ENCODE measurements around the gene UBE2I.

The UBE2I gene

GRCh38 chr16:1344499-1344898, 35.1 kb downstream of the UBE2I start:
- no peak for DNase-seq

DNA sequence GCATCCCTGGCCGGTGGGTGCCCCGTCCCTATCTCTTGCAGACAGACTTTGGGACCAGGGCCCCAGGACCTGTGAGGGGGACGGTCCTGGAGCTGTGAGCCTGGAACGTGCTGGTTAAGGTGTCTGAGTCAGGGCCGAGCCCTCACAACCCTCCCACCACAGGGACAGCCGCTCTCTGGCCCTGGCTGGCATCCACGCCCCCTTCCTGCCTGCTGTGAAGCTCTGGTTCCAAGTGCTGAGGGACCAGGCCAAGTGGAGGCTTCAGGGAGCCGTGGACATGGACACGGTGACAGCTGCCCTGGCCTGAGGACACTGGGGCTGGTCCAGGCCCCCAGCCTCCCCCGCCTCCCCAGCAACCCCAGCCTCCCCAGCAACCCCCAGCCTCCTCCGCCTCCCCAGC, 35.7 kb downstream of the UBE2I start:
- peak; percentile 21 for DNase-seq

DNA sequence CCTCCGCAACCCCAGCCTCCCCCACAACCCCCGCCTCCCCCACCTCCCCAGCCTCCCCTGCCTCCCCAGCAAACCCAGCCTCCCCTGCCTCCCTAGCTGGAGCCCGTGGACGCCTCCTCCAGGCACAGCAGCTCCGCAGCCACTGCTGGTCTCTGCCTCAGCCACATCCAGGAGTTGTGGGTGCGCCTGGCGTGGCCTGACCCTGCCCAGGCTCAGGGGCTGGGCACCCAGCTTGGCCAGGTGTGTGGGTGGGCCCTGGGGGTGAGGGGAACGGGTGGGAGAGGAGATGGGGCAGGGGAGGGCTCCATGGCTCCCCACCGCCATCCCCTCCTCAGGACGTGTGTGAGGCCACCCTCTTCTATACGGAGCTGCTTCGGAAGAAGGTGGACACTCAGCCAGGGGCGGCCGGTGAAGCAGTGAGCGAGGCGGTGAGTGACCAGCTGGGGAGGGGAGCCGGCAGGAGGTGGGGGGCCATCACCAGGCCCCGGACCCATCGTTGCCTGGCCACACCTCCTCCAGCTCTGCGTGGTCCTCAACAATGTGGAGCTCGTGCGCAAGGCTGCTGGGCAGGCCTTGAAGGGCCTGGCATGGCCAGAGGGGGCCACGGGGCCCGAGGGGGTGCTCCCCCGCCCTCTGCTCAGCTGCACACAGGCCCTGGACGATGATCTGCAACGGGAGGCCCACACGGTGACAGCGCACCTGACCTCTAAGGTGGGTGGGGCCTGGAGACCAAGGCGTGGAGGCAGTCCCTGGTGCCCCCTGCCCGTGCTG, 36.4 kb downstream of the UBE2I start:
- DNase-seq: no peak

DNA sequence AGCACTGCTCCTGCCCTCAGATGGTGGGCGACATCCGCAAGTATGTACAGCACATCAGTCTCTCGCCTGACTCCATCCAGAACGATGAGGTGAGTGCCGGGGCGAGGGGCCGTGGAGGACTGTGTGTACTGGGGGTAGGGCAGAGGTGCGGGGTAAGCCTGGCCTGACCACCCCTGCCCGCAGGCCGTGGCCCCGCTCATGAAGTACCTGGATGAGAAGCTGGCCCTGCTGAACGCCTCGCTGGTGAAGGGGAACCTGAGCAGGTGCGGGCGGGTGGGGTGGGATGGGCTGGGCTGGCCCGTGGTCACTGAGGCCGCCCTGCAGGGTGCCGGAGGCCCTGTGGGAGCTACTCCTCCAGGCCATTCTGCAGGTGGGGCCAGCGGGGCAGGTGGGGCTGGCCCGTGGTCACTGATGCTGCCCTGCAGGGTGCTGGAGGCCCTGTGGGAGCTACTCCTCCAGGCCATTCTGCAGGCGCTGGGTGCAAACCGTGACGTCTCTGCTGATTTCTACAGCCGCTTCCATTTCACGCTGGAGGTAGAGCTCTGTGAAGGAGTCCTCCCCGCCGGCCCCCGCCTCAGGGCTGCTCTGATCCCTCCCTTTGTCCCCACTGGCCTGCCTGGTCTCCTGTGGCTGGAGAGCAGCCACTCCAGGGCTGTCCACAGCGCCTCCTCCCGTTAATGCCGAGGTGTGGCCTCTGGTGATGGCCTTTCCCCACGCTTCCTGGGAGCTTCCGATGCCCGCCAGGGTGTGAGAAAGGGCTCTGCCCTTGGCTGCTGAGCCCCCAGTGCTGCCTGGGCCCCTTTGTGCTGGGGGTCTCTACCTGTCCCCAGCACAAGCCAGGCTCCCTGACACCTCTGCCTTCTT, 37.2 kb downstream of the UBE2I start:
- peak; percentile 49 for DNase-seq

DNA sequence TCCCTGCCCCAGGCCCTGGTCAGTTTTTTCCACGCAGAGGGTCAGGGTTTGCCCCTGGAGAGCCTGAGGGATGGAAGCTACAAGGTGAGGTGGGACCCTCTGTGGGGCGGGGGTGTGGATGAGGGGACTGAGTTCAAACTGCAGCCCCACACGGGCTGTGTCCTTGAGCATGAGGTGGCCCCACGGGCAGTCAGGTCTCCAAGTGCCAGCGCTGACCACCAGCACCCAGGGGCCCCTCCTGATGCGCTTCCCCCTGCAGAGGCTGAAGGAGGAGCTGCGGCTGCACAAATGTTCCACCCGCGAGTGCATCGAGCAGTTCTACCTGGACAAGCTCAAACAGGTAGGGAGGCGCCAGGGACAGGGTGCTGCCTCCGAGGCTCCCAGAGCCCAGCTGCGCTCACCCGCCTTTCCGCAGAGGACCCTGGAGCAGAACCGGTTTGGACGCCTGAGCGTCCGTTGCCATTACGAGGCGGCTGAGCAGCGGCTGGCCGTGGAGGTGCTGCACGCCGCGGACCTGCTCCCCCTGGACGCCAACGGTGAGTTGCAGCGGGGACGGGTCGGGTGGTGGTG, 37.9 kb downstream of the UBE2I start:
- no peak for DNase-seq

GRCh38 chr16:1347962-1348361, 38.5 kb downstream of the UBE2I start:
- no peak for DNase-seq

DNA sequence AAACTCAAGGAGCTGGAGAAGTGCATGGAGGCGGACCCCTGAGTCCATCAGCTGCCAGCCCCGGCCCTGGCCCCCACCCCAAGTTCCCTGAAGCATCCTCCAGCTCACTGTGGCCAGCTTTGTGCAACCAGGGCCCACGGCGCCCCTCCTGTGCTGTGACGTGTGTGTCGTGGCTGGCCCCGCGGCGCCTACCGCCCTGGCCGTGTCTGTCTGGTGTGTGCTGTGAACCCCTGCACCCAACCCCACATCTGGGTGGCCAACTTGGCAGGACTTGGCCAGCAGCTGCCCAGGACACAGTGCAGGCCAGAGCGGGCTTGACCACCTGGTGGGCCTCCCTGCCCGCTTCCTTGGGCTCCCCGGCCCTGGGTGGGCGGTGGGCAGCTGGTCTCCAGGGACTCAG, 39.0 kb downstream of the UBE2I start:
- DNase-seq: no peak

GRCh38 chr16:1348926-1349325, 39.5 kb downstream of the UBE2I start:
- DNase-seq: no peak

- DNase-seq: no peak
Observed at GRCh38 chr16:1349351-1349750, 39.9 kb downstream of the UBE2I start.

- DNase-seq: no peak
Observed at GRCh38 chr16:1349951-1350350, 40.5 kb downstream of the UBE2I start.

DNA sequence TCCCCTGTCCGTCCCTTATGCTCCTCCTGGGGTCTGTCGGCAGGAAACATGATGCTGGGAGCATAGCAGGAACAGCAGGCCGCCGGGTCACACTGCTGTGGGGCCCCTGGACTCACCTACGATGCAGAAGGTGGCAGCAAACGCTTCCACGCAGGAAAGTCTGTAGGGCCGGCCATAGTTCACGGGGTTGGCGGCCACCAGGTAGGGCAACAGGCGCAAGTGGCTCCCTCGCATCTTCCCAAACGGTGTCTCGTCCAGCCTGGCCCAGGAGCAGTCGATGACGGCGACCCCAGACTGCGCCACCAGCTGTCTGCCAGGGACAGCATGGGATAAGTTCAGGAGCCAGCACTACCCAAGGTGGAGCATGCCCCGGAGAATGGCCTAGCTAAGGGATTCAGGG, 41.3 kb downstream of the UBE2I start:
- DNase-seq: no peak

DNA sequence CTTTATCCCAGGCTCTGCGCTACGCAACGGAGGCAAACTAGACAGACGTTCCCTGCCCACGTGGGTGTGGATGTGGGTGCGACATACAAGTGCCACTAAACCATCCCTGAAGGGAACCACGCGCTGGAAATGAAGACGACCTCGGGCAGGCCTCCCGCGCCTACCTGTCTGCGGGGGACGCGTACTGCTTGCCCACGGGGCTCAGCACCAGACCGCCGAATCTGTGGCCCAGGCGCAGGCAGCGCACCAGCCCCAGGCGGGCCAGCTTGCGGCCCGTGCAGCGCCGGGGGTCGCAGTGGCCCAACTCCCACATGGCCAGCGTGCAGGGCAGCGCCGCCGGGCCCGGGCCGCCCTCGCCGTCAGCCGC, 41.8 kb downstream of the UBE2I start:
- DNase-seq: peak; percentile 42

DNA sequence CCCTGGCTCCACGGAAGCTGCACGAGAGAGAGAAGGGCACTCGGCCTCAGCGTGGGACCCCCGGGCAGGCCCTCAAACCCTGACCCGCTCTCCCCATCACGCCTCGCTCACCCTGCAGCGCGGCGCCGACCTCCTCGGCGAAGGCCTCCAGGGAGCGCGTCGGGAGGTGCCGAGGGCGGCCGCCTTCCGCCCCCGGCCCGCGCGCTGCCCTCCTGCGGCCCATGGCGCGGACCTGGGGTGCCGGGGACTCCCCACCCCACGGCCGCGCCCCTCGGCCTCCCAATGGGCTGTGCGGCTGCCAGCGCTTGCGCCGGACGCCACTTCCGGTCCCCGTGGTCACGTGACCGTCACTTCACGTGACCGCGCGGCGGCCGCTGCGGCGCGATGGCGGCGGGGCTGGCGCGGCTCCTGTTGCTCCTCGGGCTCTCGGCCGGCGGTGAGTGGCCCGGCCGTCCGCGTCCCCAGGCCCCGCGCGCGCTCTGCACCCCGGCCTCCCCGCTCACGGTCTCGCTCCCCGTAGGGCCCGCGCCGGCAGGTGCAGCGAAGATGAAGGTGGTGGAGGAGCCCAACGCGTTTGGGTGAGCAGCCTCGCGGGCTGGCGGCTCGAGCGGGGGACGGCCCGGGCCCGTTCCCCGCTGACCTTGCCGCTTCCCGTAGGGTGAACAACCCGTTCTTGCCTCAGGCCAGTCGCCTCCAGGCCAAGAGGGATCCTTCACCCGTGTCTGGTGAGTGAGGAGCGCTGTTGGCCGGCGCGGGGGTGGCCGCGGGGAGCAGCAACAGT, 42.3 kb downstream of the UBE2I start, which contains the start of the genes GNPTG and TSR3:
Gene GNPTG, plus strand, starts transcription at position 350 of the 781 bp plus-strand sequence. Its CDS starts 35 bp downstream, at position 385.
Gene TSR3, minus strand, starts transcription at position 297 of the 781 bp plus-strand sequence. Its CDS starts 74 bp downstream, at position 223.
- peak; percentile 89 for DNase-seq

- no peak for DNase-seq
Observed at GRCh38 chr16:1354815-1355540, 45.5 kb downstream of the UBE2I start.

DNA sequence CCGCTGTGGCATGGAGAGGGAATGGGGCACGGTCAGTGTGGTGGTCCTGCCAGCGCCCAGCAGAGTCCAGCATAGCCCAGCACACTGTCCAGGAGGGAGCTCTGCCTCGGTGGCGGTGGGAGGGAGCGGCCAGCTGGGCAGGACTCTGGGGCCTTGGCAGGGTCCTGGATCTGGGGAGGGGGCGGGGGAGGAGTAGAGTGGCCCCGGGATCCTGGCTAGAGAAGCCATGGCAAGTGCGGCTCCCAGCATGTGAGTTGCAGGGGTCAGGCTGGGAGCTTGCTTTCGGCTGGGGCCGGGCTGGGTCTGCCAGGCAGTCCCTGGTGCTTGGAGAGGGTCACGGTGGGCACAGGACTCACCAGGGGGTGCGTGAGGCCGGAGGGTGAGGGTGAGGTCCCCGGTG, 46.2 kb downstream of the UBE2I start:
- DNase-seq: no peak

- DNase-seq: peak; percentile 24
Observed at GRCh38 chr16:1356061-1356900, 46.8 kb downstream of the UBE2I start.

- DNase-seq: peak; percentile 66
Observed at GRCh38 chr16:1357906-1358566, 48.6 kb downstream of the UBE2I start.

DNA sequence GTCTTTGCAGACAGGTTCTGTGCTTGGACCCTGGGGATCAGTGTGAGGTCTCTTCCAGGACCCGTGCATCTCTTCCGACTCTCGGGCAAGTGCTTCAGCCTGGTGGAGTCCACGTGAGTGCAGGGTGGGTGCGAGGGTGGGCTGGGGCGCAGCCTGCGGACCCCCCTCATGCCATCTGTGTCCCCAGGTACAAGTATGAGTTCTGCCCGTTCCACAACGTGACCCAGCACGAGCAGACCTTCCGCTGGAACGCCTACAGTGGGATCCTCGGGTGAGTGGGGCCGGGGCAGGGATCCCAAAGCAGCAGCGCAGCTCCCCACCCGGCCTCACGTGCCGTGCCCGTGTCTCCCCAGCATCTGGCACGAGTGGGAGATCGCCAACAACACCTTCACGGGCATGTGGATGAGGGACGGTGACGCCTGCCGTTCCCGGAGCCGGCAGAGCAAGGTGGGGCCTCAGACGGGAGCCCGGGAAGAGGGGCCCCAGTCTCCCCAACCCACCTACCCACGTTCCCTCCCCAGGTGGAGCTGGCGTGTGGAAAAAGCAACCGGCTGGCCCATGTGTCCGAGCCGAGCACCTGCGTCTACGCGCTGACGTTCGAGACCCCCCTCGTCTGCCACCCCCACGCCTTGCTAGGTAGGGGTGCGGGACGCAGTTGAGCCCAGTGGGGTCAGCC, 52.4 kb downstream of the UBE2I start:
- no peak for DNase-seq

- DNase-seq: peak; percentile 84
Observed at GRCh38 chr16:1362807-1363206, 53.4 kb downstream of the UBE2I start.

DNA sequence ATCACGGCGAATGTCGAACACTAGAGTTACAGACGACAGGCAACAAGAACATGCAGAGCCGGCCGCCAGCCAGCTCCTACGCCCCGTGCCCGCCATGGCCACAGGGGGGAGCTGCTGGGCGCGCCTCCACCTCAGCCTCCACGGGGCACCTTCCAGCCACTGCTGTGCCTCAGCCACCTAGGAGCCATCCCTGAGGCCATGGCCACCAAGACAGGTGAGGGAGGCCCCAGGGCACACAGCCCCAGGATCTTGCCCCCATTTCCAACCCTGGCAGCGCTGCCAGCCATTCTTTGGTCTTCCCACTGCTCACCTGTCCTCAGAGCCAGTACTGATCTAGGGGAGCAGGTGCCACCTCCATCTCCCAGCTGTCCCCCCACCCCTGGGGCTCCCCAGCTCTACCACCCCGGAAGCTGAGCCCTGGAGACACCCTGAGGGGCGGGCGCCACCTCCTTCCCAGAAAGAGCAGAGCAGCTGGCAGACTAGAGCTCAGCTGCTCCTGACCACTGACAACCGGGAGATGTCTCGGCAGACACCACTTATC, 54.1 kb downstream of the UBE2I start:
- peak; percentile 92 for DNase-seq
